GM23338 (cell line): ENCODE data around the gene OGA. TPM values are rescaled to one million over a fixed set of nuclear protein-coding genes. Genes with fewer than 3 reads are reported as not detected.

Source experiments
- ATAC-seq: fragments of 200-7000 bp; cut with Tn5 transposase; 3 replicates; pipeline ENCODE4 v1.9.1; 2020
- DNase-seq: peaks from one replicate; pipeline ENCODE4 v3.0.0-alpha.2; 2015; ENCODE audit warnings: low spot score
- H2AFZ ChIP-seq: fragments of 200-600 bp; sonication (generic); 2 replicates; pipeline ENCODE4 v1.8.0; 2016; ENCODE audit warnings: antibody characterized with exemption, mild to moderate bottlenecking, moderate library complexity
- H3F3A ChIP-seq: fragments of 200-600 bp; sonication (generic); replicated peaks from 2 replicates; pipeline ENCODE4 v1.8.0; 2017; ENCODE audit warnings: antibody characterized with exemption, mixed run types, low read depth
- H3K27ac ChIP-seq: fragments of 200-600 bp; sonication (generic); 2 replicates; pipeline ENCODE4 v1.6.1; 2016; ENCODE audit warnings: low read depth
- H3K27me3 ChIP-seq: fragments of 200-600 bp; sonication (generic); 2 replicates; pipeline ENCODE4 v1.8.0; 2016; ENCODE audit warnings: mild to moderate bottlenecking, mixed run types, moderate library complexity; ENCODE audit not compliant: insufficient read depth
- H3K36me3 ChIP-seq: fragments of 200-600 bp; sonication (generic); 2 replicates; pipeline ENCODE4 v1.8.0; 2016; ENCODE audit warnings: mild to moderate bottlenecking; ENCODE audit not compliant: insufficient read depth
- H3K4me1 ChIP-seq: fragments of 200-600 bp; sonication (generic); 2 replicates; pipeline ENCODE4 v1.8.0; 2016; ENCODE audit warnings: mild to moderate bottlenecking, moderate library complexity; ENCODE audit not compliant: insufficient read depth
- H3K4me2 ChIP-seq: fragments of 200-600 bp; sonication (generic); 2 replicates; pipeline ENCODE4 v1.7.1; 2017; ENCODE audit warnings: mixed run types
- H3K4me3 ChIP-seq: fragments of 200-600 bp; sonication (generic); 2 replicates; pipeline ENCODE4 v1.6.1; 2016; ENCODE audit warnings: mixed run types
- H3K79me2 ChIP-seq: fragments of 200-600 bp; sonication (generic); replicated peaks from 2 replicates; pipeline ENCODE4 v1.8.0; 2017; ENCODE audit warnings: mild to moderate bottlenecking; ENCODE audit not compliant: insufficient read depth
- H3K9me2 ChIP-seq: fragments of 200-600 bp; sonication (generic); 2 replicates; pipeline ENCODE4 v1.8.0; 2017; ENCODE audit not compliant: insufficient read depth
- H4K20me1 ChIP-seq: fragments of 200-600 bp; sonication (generic); replicated peaks from 2 replicates; pipeline ENCODE4 v1.8.0; 2017; ENCODE audit warnings: mild to moderate bottlenecking; ENCODE audit not compliant: insufficient read depth
- H3K27ac Mint-ChIP-seq: 2 replicates; pipeline ENCODE4 v1.8.0; 2020; ENCODE audit warnings: inconsistent platforms, mild to moderate bottlenecking, moderate library complexity, mixed read lengths
- H3K27me3 Mint-ChIP-seq: 3 replicates; pipeline ENCODE4 v1.8.0; 2022; ENCODE audit warnings: low read depth, mild to moderate bottlenecking, moderate library complexity, mixed read lengths, inconsistent platforms; ENCODE audit not compliant: insufficient read depth, poor library complexity
- H3K36me3 Mint-ChIP-seq: 3 replicates; pipeline ENCODE4 v1.8.0; 2021; ENCODE audit warnings: low read depth, mild to moderate bottlenecking, inconsistent platforms, moderate library complexity, mixed read lengths
- H3K4me1 Mint-ChIP-seq: 3 replicates; pipeline ENCODE4 v1.8.0; 2020; ENCODE audit warnings: mild to moderate bottlenecking, inconsistent platforms, mixed read lengths
- H3K4me3 Mint-ChIP-seq: 3 replicates; pipeline ENCODE4 v1.8.0; 2021; ENCODE audit warnings: moderate library complexity, mild to moderate bottlenecking, inconsistent platforms, mixed read lengths
- H3K9me3 Mint-ChIP-seq: 3 replicates; pipeline ENCODE4 v1.8.0; 2020; ENCODE audit warnings: moderate library complexity, mild to moderate bottlenecking, inconsistent platforms, mixed read lengths
- CTCF ChIP-seq, 2 experiments: fragments of 200-600 bp in 1 of 2; sonication (generic) in 1 of 2; conservative IDR thresholded peaks; 2 replicates each; pipeline versions ENCODE4 v1.5.1 to v1.6.1; 2016 to 2017; ENCODE audit warnings: antibody characterized with exemption in 2 of 2, low read depth in 2 of 2, mild to moderate bottlenecking in 2 of 2, moderate library complexity in 1 of 2
- ETS1 ChIP-seq: IDR thresholded peaks from 2 replicates; pipeline ENCODE4 v1.6.1; 2016; ENCODE audit warnings: antibody characterized with exemption
- EZH2phosphoT487 ChIP-seq: fragments of 200-600 bp; sonication (generic); IDR thresholded peaks from one replicate; pipeline ENCODE4 v1.8.1; 2018; ENCODE audit warnings: antibody characterized with exemption; ENCODE audit not compliant: unreplicated experiment
- JUNB ChIP-seq: IDR thresholded peaks from one replicate; pipeline ENCODE4 v1.6.1; 2016; ENCODE audit warnings: antibody characterized with exemption; ENCODE audit not compliant: unreplicated experiment
- POLR2AphosphoS5 ChIP-seq: IDR thresholded peaks from 2 replicates; pipeline ENCODE4 v1.6.1; 2016; ENCODE audit warnings: antibody characterized with exemption, low read depth
- STAT1 ChIP-seq: IDR thresholded peaks from one replicate; pipeline ENCODE4 v1.6.1; 2016; ENCODE audit warnings: antibody characterized with exemption; ENCODE audit not compliant: unreplicated experiment
- ZNF114 ChIP-seq: fragments of 250-450 bp; sonication (Bioruptor Pico); IDR thresholded peaks from 2 replicates; pipeline ENCODE4 v1.5.0; 2020; ENCODE audit warnings: mild to moderate bottlenecking, moderate library complexity
- ZNF331 ChIP-seq: fragments of 250-450 bp; sonication (Bioruptor Pico); IDR thresholded peaks from 2 replicates; pipeline ENCODE4 v1.5.0; 2020; ENCODE audit warnings: low read depth, mild to moderate bottlenecking, moderate library complexity
- ZNF462 ChIP-seq: fragments of 250-450 bp; sonication (Bioruptor Pico); IDR thresholded peaks from 2 replicates; pipeline ENCODE4 v1.5.0; 2020; ENCODE audit warnings: mild to moderate bottlenecking, moderate library complexity
- polyA plus RNA-seq: library from polyadenylated mRNA; unstranded; fragments of >200 nt; fragmentation: Nextera tagmentation; extraction: Ambion mirVana; gene quantifications from 2 replicates; pipeline ENCODE4 v1.2.1, GENCODE V29; 2016
- total RNA-seq: library from RNA; depleted of rRNA; stranded (reverse); fragments of >200 nt; shearing (Covaris generic); gene quantifications from 2 replicates; pipeline ENCODE4 v1.2.3, GENCODE V29; 2014
- TF ChIP-seq, protein P1 (sequence below): IDR thresholded peaks from one replicate; pipeline ENCODE4 v1.6.1; 2018; ENCODE audit warnings: antibody characterized with exemption; ENCODE audit not compliant: unreplicated experiment

The OGA gene
- total and polyA plus RNA-seq, 2 experiments from 2014 or later = 68.4 to 131 TPM

- TF ChIP-seq ZNF462 (no peak), CTCF (conservative IDR thresholded peaks at IDR 0.05; ENCODE audit: low read depth in 2 of 2) (no peak), ZNF114 (CRISPR knock-in tag) (no peak), POLR2AphosphoS5 (no peak), JUNB (no peak)
Measured at GRCh38 chr10:101816913-101817336, 1.3 kb downstream of the OGA start (continued).

GRCh38 chr10:101816376-101816775 is 1.9 kb downstream of the OGA start:
- Mint-ChIP-seq H3K27ac (peak overlapping the region; percentile 42; the same call in 1 of the 2 replicates), H3K36me3 (peaks cover 15% of the 10 kb centered on the region; the same call in 2 of the 3 replicates), H3K27me3 (peaks cover 9% of the 10 kb centered on the region), H3K9me3 (no peaks in the 10 kb centered on the region; the same call in 2 of the 3 replicates), H3K4me1 (peaks cover 25% of the 10 kb centered on the region; the same call in 2 of the 3 replicates), H3K4me3 (peak overlapping the region; percentile 86)
- ATAC-seq (no peak), DNase-seq (no peak)
- TF ChIP-seq EZH2phosphoT487 (no peak), ETS1 (no peak), CTCF (conservative IDR thresholded peaks at IDR 0.05; ENCODE audit: low read depth in 2 of 2) (no peak), JUNB (no peak), ZNF331 (no peak), STAT1 (no peak)
- TF ChIP-seq, protein P1, sequence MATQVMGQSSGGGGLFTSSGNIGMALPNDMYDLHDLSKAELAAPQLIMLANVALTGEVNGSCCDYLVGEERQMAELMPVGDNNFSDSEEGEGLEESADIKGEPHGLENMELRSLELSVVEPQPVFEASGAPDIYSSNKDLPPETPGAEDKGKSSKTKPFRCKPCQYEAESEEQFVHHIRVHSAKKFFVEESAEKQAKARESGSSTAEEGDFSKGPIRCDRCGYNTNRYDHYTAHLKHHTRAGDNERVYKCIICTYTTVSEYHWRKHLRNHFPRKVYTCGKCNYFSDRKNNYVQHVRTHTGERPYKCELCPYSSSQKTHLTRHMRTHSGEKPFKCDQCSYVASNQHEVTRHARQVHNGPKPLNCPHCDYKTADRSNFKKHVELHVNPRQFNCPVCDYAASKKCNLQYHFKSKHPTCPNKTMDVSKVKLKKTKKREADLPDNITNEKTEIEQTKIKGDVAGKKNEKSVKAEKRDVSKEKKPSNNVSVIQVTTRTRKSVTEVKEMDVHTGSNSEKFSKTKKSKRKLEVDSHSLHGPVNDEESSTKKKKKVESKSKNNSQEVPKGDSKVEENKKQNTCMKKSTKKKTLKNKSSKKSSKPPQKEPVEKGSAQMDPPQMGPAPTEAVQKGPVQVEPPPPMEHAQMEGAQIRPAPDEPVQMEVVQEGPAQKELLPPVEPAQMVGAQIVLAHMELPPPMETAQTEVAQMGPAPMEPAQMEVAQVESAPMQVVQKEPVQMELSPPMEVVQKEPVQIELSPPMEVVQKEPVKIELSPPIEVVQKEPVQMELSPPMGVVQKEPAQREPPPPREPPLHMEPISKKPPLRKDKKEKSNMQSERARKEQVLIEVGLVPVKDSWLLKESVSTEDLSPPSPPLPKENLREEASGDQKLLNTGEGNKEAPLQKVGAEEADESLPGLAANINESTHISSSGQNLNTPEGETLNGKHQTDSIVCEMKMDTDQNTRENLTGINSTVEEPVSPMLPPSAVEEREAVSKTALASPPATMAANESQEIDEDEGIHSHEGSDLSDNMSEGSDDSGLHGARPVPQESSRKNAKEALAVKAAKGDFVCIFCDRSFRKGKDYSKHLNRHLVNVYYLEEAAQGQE = no peak
- Histone ChIP-seq H3K4me1 (peaks cover 24% of the 10 kb centered on the region), H3K27me3 (no peaks in the 10 kb centered on the region), H3K9me2 (no peaks in the 10 kb centered on the region), H3K79me2 (peaks cover 76% of the 10 kb centered on the region), H2AFZ (no peak overlapping the region), H3K4me2 (peak overlapping the region; percentile 91), H3K36me3 (no peaks in the 10 kb centered on the region), H3F3A (no peaks in the 10 kb centered on the region), H4K20me1 (peaks cover 55% of the 10 kb centered on the region), H3K4me3 (peak overlapping the region; percentile 88), H3K27ac (no peak overlapping the region)
